Measurements from ENCODE around the gene SENP2.

DNA sequence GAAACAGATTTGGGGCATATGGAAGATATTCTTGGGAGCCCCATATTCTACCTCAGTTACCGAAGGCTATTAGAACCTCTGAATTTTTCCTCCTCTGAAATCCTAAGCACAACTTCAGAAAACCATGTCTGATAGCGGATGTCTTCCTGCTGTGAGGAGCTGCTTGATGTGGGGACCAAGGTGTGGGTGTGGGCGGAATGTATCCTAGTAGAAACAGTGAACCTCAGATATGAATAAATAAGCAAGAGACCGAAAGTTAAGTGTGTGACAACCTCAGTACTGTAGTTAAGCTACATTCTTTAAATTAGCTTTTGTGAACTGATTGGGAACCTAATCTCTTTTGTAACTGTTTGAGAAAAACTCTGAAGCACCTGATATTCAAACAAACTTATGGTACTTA is 46.9 kb downstream of the SENP2 start:
- no peak for TF ChIP-seq POLR2A (IDR thresholded peaks at IDR 0.05; ENCODE audit: low read length)
- TF ChIP-seq GATA1 (IDR thresholded peaks at IDR 0.05; ENCODE audit: low read depth, low read length), result no peak

Measured in erythroblast (primary cell).